Measurements from ENCODE around the gene ADORA2A. TPM values are rescaled to one million over a fixed set of nuclear protein-coding genes. Genes with fewer than 3 reads are reported as not detected.

The ADORA2A gene
- total RNA-seq, 1 donor from 2014 or later, result 16.2 TPM

GRCh38 chr22:24419475-24419850 is 7.9 kb upstream of the ADORA2A start:
- no peak for DNase-seq

- peak; percentile 95 for DNase-seq
These were observed 7.1 kb upstream of the ADORA2A start for GRCh38 chr22:24420072-24420976.

DNA sequence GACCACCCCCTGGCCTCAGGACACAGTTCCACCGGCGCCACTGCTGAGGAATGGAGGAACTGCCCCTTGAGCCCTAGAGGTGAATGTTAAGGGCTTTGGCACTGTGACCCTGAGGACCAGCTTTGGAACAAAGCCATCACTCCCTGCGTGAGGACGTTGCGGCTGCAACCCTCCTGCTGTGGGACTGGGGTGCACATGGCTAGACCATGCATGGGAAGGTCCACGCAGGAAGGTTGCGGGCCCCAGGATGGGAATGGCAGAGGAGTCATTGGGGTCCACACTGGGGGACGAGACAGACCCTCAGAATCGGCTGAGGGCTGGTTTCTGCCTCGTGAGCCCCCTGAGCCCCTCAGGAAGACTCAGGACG is 6.4 kb upstream of the ADORA2A start:
- no peak for DNase-seq

GRCh38 chr22:24421428-24421931 is 5.9 kb upstream of the ADORA2A start:
- peak; percentile 26 for DNase-seq

GRCh38 chr22:24422102-24422665 is 5.2 kb upstream of the ADORA2A start:
- DNase-seq, result no peak

DNA sequence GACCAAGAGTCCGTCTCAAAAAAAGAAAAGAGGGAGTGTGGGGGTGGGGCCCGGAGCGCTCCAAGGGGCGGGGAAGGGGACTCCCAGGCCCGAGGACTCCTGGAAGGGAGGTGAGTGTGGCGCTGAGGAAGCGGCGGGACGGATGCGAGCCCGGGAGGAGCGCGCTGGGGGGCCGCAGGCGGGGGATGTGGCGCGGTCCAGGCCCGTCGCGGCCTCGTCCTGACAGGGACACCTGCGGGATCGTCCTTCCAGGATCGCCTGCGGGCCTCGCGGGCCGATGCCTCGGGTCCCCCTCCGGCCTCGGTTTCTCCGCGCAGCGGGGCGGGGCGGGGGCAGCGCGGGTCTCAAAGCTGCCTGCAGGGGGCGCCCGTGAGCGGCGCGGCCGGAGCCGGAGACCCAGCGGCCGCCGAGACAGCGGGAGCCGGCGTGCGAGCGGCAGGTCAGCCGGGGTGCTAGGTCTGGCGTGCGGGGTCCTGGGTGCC is 3.8 kb upstream of the ADORA2A start:
- DNase-seq, result peak; percentile 61

- DNase-seq, result peak; percentile 34
These were observed 3.1 kb upstream of the ADORA2A start for GRCh38 chr22:24424001-24424900.

GRCh38 chr22:24424901-24425775 is 2.3 kb upstream of the ADORA2A start:
- DNase-seq, result no peak

DNA sequence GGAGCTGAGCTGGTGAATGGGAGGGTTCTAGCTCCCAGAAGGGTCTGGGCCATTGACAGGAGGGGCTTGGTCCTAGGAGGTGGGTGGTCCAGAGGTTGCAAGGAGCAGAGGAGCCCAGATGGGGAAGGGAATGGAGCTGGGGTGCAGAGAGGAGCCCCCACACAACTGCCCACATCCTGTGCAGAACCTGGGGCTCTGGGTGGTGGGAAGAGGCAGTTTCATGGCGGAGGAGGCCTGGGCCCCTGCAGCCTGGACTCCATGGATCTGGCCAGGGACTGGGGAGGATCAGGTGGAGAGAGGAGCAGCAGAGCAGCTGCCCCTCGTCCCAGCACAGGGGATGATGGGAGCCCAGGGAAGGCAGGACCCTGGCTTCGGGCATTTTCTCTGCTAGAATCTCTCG is 963 bp upstream of the ADORA2A start:
- no peak for DNase-seq

DNA sequence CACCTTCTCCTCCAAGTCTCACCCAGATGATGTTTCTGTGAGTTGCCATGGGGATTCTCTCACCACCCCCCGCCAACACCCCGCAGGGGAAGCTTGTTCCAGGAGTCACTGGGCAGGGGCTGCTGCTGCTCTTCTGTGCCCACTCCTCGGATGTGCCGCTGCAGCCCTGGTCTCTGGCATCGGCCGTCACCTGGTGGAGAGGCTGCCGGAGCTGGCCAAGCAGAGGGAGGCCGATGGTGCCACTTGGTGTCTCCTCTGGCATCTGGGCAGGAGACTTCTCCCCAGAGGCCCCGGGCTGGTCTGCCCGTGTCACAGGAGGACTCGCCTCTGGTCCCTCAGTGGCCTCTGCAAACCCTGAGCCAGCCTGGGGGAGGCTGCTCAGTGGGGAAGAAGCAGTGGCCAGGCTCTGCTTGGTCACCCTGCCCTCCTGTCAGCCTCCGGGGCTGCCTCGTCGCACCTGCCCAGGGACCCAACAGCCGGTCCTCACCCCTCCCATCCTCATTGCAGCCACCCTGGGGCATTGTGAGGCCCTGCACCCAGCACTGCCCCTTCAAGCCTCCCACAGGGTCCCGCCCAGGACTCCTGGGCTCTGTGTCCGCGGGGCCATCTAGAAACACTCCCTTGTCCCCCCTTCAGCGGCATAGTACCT is 424 bp upstream of the ADORA2A start:
- no peak for DNase-seq

DNA sequence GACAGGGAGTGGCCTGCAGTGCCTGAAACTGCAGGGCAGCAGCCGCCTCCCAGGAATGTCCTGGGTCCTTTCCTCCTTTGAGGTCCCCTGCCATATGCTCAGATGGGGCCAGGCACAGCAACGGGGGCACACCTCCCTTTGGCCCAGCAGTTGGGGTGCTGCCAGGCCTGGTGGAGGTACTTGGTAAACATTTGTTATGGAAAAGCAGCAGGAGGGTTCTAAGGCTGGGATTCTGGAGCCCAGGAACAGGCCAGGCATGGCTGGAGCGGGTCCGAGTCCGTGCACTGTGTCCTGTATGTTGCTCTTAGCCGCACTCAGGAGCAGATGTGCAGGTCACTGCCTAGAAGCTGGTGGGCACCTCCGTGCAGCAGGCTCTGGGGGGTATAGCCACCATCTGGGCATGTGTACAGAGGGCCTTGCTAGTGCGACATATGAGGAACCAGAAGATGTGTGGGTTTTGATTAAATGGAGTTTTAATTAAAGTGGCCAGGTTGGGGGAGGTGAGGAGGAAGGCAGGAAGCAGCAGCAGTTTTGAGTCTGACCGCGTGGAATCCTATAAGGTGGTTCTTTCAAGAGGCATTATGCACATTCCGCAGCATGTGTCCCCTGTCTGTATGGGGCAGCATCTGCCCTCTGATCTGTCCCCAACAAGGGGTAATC is 1.5 kb downstream of the ADORA2A start:
- DNase-seq, result no peak

GRCh38 chr22:24429411-24430365 is 2.3 kb downstream of the ADORA2A start:
- DNase-seq, result peak; percentile 56

DNA sequence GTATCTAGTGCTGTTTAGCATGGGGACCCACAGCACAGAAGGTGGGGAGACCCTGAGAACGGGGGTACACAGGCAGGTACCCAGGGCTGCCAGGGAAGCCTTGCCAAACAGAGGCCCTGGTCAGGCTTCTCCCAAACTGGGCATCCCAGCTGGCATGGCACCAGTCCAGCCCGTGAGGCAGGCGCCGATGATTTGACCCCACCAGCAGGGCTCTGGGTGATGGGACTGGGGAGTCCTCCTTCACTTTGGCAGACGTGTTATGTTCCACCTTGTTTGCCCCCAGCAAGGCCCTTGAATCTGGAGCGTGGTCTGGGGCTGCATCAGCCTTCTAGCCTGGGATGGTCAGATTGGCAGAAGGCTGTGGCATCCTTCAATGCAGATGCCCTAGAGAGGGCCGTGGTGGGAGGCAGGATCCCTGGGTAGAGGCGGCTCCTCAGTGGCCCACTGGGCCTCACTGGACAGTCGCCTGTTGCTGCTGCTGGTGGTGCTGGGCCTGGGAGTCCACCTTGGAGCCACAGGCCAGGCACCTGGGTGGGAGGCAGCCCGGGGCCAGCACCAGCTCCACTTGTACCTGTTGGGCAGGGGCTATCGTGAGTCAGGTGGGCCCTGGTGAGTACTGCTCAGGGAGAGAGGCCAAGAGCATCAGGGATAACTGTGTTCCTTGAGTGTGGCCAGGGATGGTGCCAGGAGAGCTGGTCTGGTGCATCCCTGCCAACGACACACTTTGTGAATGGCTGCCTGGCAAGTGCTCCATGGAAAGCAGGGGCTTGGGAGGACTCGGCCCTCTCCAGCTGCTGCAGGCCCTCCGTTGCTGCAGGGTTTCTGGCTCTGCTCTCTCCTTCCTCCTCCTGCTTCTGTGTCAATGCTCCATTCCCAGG is 3.3 kb downstream of the ADORA2A start:
- no peak for DNase-seq

GRCh38 chr22:24431309-24432034 is 4.1 kb downstream of the ADORA2A start:
- DNase-seq, result no peak

GRCh38 chr22:24432059-24432853 is 4.9 kb downstream of the ADORA2A start:
- DNase-seq, result peak; percentile 30

GRCh38 chr22:24433001-24433827 is 5.8 kb downstream of the ADORA2A start:
- no peak for DNase-seq
